HG03378 (cell line): ENCODE measurements around the gene TMEM184B.

Experiments used
- ATAC-seq: cut with Tn5 transposase; IDR thresholded peaks from one replicate; pipeline ENCODE4 v1.9.1; 2021; ENCODE audit warnings: mild to moderate bottlenecking, moderate library complexity; ENCODE audit not compliant: unreplicated experiment

Gene TMEM184B

DNA sequence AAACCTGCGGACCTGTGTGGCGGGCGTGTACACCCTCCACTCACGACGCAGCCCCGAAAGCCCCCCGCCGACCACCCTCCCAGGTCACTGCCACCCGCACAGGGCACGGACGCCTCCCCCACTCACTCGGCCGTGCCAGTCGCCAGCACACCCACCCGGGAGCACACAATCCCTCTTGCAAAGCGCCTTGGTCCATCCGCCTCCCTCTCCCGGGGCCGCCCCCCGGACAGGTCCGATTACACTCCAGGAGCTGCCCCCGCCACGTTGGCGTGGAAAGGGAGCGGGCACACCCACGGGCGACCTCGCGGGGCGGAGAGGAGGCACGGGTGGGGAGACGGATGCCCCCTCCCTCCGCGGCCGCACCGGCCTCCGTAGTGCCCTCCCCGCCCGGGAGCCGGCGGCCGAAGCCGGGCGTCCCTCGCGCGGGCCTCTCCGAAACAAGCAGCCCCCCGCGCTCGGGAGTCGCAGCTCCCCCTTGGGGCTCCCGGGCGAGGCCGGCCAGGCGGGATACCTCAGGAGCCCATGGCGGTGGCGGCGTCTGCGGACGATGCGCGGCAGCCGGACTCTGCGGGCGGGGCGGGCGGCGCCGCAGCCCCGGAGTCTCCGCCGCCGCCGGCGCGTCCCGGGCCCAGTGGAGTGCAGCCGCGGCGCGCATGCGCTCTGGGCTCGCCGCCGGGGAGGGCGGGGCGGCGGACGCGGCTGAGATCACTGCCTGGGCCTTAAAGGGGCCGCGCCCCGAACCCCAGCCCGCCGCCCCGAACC is at the start of gene TMEM184B:
TSS of gene TMEM184B (minus strand) at position 638 of the 762 bp plus-strand sequence. CDS start 25,049 bp downstream, outside the sequence.
- ATAC-seq: no peak

DNA sequence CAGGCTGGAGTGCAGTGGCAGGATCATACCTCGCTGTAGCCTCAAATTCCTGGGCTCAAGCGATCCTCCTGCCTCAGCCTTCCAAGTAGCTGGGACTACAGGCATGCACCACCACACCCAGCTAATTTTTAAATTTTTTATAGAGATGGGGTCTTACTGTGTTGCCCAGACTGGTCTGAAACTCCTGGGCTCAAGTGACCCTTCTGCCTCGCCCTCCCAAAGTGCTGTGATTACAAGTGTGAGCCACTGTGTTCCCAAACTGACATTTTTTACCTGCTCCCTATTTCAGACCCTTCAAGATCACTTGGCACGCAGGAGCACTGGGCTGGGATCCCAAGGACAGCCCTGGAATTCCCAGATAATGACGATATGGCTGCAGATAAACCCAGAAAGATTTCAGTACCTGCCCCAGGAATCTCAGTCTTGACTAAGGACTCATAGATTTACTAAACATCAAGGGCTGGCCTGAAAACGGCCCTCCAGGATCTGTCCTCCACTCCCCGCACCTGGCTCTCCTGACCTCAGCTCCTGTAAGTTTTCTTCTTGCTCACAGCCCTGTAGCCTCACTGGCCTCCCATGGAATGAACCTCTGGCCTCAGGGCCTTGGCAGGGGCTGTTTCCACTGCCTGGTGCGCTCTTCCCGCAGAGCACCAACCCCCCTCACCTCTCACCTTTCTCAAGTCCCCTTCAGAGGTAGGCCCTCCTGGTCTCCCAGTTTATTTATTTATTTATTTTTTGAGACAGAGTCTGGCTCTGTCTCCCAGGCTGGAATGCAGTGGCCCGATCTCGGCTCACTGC is 48.0 kb upstream of the TMEM184B start:
- ATAC-seq: no peak

DNA sequence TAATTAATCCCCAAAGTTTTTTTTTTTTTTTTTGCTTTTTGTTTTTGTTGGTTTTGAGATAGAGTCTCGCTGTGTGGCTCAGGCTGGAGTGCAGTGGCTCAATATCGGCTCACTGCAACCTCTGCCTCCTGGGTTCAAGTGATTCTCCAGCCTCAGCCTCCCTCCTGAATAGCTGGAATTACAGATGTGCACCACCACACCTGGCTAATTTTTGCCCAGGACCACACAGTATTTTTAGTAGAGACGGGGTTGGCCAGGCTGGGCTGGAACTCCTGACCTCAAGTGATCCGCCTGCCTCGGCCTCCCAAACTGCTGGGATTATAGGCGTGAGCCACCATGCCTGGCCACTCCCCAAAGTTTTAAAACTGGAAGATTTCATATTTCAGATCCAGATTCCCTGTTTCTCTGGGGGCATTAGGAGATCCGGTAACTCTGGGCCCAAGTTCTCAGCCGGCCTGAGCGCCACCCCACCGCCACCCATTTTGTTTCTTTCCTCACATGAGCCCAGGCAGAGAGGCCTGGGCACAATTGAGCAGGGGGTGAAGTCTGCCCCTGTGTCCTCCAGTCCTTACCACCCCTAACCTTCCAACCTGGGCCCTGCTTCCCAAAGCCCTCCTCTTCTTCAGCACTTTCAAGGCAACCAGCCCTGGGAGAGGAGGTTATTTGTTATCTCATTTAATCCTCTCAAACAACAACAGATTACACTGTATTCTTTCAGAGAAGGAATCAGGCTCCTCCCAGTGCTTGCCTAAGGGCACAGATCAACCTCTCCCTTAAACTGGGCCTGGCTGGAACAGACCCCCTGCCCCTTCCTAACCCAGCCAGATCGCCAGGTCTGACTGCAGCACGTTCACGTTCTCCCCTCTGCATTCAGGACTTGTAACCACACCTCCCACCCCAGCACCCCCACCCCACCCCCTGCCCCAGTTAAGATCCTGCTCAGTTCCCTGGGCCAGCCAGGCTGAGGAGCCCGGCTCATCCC is 46.3 kb upstream of the TMEM184B start:
- no peak for ATAC-seq

DNA sequence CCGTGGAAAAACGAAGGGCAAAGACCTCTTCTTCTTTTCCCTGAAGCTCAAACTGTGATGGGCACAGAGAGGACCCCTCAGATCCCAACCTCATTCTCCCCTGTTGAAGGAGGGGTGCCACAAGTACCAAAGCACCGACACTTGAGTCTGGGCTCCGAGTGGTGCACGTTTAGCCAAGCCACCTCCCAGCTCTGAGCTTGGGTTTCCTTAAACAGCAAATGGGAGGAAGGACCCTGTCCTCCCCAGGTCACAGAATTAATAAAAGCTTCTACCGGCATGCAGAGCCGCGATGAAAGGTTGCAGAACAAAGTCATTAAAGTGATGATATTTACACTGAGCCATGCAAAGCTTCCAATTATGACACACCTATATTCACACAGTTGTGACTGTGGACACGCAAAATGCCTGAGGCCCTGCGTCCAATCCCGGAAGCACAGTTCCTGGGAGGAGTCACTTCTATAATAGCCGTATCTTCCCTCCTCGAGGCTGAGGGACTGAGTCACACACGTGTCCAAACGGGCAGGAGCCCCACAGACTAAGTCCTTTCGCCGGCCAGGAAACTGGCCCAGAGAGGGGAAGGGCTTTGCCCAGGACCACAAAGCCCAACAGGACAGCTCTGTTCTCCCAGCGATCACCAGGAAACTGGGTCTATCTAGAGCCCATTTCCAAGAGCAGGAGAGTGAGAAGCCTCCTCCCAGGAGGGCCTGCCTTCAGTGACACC is 45.3 kb upstream of the TMEM184B start:
- ATAC-seq: no peak

DNA sequence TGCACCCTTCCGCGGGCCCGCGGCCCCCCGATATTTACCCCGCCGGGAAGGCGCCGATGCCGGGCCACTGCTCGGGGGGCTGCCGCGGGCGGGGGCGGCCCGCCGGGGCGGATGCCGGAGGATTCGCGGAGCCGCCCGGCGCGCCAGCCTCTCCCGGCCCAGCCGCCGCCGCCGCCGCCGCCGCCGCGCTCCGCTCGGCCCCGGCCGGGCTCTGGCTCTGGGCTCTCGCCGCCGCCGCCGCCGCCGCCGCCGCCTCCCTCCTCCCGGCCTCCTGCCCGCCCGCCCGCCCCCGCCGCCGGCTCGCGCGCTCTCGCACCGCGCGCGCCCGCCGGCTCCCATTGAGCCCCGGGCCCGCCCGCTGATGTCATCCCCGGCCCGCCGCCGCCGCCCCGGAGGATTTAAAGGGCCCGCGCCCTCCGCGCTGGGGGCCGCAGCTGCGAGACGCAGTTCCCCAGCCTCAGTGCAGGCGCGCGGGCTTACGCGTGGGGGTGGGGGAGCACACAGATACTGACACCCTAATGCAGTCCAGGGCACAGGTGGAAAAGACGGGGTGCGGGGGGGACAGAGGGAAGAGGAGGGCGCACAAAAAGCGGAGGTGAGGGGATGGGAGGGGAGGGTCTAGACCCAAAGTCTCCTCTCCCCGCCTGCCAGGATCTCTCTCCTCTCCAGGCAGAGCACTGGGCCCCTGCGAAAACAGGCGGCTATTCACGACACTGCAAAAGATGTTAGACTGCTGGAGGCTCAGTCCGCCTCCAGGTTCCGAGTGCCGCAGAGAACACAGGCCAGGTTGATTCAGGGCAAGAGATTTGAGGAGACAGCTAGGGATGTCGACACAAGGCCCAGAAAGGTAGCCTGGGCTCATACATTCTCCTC is 44.5 kb upstream of the TMEM184B start, which contains the start of gene CSNK1E:
TSS of gene CSNK1E (minus strand) at position 312 of the 873 bp plus-strand sequence. CDS start 3,276 bp downstream, outside the sequence.
- ATAC-seq: no peak

DNA sequence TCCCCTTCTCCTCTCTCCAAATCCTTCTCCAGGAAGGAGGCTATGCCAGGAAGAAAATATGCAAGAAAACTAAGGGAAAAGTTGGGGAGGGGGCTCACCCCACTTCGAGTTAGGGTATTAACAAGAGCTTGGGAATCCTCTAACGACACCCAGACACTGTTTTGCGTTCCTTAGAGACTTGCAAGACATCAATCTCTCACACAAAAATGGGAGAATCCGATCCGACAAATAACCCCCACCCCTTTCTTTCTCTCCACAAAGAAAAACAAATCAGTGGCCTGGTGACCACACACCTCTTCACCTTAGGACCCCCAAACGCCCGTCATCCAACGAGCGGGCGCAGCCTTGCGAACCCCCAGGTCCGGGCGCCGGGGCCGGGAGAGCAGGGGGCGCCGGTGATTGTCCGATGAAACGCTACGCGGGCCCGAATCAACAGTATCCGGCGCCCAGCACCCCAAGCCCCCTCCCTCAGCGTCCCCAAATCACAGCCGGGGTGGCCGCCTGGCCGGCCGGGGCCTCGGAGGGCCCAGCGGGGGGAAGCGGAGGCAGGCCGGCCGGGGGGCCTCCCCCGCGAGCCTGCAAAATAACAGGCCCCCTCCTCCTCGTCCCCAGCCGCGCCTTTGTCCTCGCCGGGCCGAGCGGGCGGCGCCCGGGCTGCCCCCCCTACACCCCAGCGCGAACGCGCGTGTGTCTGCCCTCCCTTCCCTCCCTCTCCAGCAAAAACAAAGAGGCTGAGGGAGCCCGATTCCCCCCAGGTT is 43.7 kb upstream of the TMEM184B start:
- ATAC-seq: no peak

DNA sequence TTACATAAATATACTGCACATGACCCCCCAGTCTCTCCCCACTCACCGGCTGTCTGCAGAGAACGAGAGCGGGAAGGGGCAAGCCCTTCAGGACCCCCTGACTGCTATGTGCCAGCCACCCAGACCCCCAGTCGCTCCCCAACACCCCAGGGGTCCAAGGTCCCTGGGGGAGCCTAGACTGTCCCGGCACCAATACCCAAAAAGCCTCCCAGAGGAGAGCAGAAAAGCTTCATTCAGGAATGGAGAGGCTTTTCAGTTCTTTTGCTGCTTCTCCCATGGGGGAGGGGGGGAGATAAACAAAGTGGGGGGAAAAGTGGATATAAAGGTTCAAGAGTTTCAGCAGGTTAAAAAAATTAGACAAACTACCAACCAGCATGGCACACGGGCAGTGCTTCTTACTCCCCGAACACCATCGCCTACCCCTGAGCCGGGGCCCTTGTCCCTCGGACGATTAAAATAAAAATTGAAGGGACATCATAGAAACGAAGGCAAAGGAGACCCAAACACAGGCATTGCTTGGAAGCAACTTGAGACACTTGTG is 43.1 kb upstream of the TMEM184B start:
- no peak for ATAC-seq

DNA sequence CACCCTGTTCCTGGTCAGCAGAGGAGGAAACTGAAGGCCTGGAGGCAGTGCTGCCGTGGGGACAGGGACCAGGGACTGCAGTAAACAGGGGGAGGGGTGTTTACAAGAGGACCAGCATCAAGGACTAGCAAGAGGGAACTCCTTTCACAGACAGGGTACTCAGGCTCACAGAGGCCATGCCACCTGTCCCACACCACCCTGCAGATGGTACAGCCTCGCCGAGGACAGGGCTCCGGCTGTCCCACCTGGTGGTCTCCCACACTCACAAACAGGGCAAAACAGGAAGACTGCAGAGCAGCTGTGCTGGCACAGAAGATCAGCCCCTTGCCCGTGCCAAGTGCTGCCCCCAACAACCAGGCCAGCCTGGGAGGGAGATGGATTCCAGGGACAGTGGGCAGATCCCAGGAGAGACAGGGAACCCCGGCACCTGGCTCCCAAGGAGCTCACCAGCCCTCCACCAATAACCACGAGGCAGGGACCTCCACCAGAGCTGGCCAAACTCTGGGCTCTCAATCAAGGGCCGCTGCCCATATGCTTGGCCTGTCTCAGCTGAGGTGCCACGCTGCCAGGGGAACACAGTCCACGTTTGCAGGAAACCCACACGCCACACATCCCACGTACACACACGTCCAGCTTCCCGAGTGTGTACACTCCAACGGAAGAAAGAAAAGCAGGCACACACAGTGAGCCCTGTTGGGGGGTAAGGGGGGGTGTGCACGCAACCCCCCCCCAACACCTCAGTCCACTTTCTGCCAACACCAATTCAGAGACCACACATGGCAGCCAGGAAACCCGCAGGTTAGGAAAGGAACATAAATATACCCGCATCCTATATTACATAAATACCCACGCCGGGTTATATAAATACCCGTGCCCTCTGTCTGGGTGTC is 42.4 kb upstream of the TMEM184B start:
- no peak for ATAC-seq

DNA sequence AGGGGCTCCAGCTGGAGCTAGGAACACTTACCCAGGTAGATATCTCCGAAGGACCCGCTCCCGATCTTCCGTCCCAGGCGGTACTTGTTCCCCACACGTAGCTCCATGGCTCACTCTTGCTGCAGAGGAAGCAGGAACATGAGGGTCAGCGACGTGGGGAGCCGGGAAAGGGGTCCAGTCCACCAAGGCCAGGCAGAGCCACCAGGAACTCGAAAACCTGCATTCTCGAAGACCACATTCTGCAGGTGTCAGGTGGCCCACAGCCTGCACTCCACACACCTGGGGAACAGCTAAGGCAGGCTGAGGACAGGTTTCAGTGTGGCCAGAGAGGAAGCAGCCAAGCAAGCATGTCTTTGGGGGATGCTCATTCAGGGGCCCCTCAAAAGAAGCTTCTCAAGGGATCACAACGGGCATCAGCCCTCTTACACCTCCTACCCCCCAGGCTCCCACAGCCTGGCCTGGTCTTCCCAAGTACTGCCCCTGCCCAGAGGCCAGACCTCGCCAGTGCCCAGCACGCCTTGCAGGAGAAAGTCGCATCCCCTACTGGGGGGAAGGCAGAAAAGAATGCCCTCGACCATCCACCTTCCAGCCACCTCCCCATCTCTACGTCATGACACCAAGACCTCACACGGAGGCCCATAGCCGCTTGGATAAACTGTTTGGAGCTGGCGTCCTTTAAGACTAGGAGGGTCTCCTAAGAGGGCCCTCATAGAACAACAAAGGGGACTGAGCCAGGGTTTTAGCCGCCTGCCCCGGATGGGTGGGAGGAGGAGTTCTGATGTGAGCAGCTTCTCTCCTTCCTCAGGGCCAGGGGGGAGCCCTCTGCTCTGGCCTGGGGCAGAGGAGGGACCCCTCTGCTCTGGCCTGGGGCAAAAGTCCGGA is 41.5 kb upstream of the TMEM184B start:
- no peak for ATAC-seq

DNA sequence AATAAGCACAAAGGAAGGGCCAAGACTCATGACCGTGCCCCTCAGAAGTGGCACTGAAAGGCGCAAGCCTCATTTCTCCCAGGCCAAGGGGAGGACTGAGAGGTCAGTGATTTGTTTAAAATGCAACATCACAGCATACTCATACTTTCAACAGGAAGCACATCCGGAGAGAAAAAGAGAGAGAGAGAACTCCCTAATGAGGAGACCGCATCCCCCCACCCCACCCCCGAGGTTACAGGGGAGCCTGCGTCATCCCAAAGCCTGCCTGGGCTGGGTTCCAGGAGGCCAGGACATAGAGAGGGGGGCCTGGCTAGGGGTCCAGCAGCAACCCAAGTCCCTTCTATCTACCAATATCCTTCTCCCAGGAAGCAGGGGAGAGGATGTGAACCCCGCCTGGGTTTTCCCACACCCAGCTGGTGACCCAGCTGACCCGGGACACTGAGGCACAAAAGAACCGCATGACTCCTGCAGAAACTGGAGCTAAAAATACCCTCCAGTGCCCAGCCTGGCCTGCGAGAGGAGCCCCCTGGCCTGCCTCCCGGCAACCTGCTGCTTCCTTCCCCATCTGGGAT is 40.7 kb upstream of the TMEM184B start:
- no peak for ATAC-seq

DNA sequence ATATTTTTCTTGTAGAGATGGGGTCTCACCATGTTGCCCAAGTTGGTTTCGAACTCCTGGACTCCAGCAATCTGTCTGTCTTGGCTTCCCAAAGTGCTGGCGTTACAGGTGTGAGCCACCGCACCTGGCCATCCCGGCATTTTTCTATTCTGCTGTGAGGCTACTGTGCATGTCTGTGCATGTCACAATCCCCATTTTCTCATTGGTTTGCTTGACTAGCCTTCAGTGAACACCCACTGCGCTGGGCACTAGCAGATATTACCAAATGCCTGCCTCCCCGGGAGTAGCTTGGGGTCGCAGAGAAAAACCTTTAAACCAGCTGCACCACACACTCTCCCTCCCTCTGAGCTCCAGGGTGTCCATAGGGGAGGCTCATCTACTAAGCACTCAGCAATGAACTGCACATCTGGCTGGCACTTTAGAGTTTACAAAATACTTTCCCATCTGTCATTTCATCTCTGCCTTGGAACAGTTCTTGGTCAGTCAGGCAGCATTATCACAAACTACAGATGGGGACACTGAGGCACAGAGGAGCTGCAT is 39.5 kb upstream of the TMEM184B start:
- no peak for ATAC-seq

DNA sequence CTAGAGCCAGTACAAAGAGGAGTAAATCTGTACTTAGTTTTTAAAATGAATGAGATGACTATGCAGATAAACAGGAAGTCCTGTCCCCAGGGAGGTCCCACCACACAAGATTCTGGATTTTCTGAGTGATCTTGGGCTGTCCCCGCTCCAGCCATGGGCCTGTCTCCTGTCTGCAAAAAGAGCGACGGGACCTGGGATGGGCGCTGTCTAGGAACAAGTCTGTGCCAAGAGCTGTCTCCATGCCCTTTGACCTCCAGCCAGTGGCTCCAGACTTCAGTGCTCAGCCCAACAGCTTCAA is 38.5 kb upstream of the TMEM184B start:
- no peak for ATAC-seq

DNA sequence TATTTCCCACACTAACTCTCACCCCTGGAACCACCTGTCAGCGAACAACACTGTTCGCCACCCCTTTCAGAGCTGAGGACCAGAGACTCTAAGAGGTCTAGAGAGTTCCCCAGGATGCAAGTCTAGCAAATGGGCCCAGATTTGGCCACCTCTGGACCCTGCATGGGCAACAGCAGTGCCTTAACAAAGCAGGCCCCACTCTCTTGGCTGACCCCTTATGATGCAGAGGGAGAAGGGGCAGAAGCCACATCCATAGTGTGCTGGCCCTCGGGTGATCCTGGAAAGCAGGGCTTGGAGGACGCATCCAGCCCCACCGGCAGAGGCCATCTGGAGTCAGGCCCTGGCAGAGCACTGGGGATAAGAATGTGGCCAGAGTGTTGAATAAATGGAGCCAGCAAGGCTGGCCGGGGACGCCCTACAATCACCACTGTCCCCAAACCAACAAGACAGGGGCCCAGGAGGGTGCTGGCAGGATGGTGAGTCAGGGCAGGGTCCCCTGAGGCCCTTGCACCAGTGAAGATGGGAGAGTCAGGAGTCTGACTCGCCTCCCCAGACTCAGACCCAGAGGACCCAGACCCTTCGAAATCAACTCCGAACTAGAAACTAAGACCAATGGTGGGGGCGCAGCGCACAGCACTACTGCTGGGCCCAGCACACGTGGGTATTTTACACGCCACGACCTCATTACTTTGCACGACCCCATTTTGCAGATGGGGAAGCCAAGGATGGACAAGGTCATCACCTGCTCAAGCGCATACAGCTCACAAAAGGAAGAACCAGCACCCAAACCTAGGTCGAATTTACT is 37.9 kb upstream of the TMEM184B start:
- no peak for ATAC-seq

DNA sequence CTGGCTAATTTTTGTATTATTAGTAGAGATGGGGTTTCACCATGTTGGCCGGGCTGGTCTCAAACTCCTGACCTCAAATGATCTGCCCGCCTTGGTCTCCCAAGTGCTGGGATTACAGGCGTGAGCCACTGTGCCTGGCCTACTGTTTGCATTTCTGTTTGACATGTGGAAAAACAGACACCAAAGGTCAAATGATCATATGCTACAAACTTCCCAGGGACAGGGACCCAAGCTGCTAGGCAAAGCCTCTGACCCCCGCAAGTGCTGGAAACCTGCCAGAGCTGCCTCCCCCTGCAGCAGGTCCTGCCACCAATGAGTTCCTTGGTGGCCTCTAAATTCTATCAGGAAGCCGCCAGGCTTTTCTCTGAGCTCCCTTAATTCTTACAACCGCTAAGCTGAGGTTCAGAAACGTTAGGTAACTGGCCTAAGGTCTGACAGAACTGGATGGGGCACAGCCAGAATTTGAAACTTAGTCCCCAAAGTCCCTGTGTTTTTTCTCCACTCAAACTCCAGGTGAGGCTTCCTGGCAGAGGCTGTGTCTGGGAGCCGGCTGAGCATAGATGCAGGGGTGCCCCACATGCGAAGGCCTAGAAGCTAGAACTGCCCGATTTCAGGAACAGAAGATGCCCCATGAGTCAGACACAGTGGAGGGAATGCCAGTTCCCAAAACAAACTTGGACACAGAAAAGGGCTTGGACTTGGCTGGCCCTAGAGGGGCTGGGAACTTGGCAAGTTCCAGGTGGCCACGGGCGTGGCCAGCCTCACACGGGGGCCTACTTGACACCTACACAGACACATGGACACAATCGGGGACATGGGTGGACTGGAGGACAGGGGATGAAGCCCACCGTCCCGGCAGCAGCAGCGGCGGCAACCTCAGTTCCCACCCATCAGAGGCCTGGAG is 37.1 kb upstream of the TMEM184B start:
- ATAC-seq: no peak
